ENCODE results near the gene SLC23A3.
A peak's percentile ranks its signal among the peaks of the same experiment; 100 is the strongest.

Gene SLC23A3

DNA sequence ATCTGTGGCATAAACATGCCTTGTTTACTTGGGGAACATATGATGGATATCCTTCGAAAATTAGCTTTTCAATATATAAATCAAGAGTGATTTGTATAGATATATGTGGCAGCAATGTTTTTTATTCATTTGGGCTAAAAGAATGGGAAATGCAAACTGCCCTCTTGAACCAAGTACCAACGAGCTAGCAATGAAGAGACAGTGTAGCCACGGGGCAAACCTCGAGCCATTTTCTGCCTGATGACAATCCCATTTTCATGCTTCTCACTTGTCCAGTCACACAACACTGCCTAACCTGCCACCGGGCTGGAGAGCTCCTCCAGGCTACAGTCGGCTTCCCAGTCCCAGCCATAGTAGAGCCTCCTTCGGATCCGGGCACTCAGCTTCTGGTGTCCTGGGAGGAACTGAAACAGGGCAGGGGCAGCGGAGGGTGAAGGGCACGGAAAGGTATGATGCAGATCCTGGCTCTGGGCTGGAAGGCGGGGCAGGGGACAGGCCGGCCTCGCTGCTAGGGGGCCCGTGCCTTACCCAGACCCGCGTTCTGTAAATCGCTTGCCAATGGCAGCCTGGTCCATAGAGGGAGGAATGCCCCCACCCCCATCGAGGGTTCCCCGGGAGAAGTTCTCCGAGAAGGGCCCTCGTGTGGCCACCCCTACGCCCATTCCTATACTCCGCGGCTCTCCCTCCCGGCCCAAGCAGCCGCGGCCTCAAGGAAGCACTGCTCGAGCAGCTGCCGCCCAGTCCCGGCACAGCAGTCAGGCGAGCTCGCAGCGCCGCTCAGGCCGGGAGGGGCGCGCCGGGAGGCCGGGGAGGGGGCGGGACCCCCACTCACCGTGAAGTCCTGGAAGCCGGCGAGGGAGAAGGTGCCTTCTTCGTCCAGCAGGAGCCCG is 6.3 kb upstream of the SLC23A3 start:
- DNase-seq: peak; percentile 60

DNA sequence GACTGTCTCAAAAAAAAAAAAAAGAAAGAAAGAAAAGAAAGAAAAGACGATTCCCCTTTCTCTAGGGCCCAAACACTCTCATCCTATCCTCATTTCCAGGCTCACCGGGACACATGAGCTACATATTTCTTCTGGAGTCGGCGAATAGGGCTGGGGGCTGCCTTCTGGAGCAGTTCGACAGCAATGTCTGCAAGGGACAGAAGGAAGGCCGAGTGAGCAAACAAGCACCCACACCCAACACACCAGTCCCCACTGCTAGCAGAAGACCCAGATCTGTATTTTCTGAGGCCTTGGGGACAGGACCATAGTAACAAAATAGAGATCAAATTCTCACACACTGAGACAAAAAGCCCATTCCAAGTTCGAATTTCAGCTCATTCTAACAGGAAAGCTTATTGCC is 5.7 kb upstream of the SLC23A3 start:
- no peak for DNase-seq

DNA sequence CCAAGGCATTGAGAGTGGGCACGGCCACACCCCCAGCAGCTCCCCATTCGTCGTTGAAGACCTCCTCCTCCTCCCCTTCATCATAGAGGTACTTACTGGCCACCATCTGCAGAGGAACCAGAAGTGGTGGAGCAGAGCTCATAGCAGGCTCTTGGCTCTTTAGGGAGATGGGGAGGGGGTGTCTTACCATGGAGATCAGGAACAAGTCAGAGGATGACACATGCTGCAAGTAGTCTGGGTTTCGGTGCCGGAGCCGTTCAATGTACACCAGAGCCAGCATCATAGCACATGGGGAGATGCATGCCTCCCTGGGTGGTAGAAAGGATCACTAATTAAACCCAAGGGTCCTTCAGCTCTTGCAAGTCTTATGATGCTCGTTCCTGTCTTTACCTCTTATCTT is 5.0 kb upstream of the SLC23A3 start:
- DNase-seq: no peak

DNA sequence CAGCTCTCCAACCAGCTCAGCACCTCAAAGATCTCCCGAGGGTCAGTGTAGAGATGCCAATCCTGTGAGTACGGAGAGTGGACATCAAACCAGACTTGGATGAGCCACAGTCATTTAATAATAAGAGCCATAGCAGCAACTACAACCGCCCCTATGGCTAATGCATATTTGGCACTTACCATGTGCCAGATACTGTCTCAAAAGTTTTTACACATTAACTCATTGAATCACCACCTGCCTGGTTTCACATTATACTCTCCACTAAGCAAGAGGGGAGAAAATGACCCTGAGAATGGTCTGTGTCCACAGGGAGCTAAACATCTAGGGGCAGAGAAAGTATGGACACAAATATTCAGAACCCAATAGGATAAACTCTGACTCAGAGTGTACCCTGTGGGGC is 4.3 kb upstream of the SLC23A3 start:
- no peak for DNase-seq

DNA sequence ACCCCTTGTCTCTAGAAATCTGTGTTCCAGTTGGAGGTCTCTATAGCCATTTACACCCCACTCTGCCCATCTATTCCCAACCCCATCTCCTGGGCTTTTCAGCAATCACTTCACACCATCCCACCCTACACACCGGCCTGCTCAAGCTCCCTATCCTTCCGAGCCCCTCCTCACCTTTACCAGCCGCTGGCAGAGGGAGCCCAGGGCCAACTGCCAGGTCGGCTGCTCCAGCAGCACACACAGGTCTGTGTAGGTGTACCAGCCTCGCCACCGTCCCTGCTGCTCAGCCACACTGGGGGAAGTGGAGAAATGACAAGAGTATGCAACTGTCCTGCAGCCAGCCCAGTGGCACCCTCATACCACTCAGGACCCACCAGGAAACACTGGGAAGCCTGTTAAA is 3.3 kb upstream of the SLC23A3 start:
- DNase-seq: no peak

DNA sequence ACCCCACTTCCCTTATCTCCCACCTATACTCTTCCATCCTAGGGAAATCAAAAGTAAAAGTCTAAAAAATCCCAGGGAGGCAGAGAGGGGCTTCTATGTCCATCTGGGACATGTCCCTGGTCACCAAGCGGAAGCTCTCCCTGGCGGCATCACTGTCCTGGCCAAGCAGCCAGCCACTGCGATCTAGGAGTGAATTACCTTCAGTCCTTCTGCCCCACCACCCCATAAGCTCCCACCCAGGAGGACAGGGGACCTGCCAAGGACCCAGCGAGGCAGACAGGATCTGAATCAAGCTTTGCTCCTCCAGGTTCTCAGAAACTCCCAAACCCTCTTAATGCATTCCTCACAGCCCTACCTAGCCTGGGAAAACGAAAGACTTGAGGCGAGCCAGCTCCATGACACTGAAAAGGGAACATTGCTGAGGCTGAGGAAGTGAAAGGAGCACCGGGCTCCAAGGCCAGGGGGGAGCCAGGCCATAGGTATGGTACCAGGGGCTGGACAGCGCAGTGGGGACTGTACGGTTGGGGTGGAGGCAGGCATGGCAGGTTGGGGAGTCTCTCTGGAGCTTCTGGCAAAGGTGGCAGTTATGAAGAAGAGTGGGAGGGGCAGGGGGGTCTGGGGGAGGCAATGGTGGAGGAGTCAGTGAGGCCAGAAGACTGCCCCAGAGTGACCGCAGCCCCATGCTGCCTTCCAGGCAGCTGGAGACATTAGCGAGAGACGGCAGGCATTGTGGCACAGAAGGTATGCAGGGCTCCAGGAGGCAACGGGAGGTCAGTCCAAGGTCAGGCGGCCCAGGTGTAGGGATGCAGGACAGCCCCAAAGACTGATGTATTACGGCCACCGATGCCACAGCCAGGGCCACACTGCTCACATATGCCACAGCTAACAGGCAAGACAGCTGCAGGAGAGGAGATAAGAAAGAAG is 2.7 kb upstream of the SLC23A3 start:
- no peak for DNase-seq

DNA sequence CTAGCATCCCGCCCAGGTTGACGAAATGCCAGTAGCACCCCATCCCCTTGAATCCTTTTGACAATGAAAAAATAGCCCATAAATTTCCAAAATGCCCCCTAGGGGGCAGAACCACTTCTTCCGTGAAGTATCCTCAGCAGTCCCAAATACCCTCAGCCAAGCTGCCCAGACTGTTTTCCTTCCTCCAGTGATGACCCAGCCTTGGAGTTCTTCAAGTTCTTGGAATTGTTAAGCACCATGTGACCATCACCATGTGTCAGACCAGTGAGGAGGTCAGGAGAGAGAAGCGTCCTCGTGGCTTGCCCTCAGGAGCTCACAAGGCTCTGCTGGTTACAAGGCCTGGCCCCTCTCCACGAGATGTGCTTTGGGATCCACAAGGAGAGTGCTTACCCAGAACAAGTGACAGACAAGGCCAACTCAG is 1.4 kb upstream of the SLC23A3 start:
- DNase-seq: peak; percentile 52

DNA sequence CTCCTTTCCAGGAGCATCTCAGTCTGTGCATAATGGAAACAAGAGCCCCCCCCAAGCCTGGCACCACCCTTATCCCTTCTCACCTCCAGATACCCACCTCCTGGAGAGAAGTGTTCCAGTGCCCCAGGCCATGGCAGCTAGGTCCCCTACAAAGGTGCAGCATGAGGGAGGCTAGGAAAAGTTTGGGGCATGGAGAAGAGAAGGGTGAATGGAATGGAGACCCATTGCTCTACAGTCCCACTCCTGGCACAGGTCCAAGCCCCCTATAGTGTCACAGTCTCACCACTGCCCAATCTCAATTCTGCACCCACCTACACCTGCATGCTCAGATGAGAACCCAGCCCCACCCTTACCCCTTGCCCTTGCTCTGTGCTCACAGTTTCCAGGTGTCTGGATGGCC is 897 bp downstream of the SLC23A3 start:
- DNase-seq: no peak

DNA sequence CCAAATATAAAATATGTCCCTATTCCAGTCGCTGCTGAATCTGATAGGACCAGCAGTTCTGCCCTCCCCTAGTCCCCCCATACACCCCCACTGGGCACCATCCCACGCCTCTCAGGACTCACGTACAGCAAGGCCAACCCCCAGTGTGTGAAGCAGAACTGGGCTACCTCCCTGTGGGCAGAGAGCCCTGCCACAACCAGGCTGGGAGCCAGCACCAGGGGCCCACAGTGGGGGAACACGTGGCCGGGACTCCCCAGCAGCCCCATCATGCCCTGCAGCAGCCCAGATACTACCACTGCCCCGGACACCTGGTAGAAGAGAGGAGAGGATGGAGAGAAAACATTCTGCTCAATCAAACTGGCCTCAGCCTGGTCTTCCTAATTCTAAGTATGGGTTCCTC is 1.3 kb downstream of the SLC23A3 start:
- no peak for DNase-seq

DNA sequence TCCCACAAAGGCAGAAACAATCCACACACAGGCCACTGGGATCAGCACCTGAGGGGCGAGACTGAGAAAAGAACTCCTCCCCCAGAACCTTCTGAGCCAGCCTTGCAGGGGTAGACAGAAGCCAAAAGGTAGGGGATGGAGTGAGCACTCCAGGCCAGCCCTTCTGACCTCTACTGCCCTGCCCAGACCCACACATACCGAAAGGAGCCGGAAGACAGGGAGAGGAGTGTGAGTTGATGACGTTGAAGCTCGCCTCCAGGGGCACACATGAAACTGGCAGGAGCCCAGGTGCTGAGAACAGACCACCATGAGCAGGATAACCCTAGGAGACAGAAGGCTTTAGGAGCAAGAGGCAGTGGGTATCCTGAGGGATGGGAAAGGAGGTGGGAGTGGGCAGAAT is 1.8 kb downstream of the SLC23A3 start:
- DNase-seq: no peak

DNA sequence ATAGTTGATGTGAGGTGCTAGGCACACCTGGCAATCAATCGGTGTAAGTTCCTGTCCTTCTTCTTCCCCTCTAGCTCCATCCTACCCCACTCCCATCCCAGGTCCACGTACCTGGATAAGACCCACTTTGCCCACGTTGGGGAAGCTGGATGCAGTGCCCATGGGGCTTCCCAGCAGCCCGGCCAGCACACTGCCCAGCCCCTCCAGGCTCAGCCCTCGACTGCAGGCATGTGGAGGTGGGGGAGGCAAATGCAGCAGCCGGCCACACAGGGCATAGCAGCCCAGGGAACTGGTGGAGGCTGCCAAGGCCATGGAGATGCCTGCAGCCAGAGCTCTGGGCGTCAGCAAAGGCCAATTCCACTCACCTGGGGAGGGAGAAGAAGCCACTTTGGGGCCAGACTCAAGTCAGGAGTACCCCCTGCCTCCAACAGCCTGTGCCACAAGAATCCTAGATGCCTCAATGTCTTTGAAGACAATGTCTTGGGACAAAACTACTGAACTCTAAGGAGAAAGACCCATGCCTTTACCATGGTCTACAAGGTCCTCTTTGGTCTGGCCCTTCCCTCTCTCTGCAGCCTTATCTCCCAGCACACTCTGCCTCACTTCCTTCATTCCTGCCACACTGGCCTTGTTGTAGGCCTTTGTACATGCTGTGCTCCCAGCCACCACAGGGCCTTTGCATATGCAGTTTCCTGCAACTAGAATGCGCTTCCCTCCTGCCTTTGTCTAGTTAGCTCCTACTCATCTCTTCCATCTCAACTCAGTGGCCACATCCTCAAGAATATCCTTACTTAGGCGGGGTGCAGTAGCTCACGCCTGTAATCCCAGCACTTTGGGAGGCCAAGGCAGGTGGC is 4.5 kb downstream of the SLC23A3 start:
- no peak for DNase-seq

DNA sequence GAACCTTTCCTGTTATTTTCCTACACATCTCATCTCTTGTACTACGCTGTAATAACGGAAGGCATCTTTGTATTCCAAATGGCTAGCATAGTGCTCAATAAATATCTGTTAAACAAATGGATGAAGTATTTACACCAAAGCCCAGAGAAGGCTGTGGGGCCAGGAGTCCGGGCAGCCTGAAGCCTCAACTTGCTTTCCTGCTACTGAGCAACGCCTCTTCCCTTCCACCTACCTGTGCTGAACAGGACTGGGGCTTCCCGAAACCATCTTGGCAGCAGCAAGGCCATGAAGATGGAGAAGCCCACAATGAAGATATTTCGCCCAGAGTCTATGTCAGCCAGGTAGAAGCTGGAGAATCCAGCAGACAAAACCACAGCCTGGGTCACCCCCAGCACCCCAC is 6.7 kb downstream of the SLC23A3 start:
- no peak for DNase-seq

DNA sequence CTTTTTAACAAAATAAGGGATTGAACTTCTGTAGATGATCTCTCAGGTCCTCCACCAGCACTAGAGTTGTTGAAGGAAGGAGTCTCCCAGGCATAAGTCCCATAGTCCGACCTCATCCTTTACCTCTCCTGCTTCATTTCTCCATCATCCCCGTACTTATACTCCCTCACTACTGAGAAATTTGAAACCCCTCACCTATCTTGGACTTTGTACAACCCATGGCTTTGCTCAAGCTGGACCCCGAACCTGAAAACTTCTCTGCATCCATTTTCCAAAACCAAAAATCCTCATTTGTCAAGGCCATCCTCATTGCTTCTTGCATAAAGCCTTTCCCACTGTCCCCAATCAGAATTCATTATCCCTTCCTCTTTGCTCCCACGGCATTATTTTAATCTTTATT is 8.7 kb downstream of the SLC23A3 start:
- no peak for DNase-seq

DNA sequence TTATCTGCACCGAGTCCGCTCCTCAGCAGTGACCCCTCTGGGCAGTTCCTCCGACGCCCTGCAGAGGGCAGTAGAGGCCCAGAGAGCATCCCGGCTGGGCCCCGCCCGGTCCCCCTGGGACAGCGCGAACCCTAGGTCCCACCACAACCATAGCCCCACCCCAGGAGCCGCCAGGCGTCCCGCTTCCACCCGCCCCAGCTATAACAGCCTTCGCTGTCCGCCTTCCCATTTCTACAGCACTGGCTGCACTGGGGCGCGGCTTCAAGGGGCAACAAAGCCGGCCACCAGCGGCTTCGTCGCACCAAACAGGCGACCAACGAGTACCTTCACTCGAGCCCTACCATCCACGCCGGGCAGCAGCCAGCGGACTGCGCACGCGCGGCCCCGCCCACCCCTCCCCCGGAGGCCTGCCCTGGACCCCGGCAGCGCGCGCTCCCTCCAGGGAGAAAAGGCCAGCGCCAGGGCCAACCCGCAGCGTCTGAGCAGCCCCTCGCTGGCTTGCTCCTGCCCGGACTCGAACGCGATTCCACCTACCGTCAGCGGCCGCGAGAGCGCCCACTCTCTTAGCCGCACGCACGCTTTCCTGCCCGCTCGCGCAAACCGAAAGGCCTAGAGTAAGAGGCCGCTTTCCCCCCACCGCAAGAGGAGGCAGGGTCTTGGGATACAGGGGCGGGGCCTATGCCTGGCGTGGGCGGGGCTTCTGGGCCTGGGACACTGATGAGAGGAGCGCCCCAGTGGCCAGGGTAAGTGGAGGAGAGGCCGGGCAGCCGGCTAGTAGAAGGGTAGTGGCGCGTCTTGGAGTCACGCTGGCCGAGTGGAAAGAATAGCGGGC is 9.4 kb downstream of the SLC23A3 start, which contains the start of gene NHEJ1:
Gene NHEJ1 (minus strand): TSS at position 630 of the 832 bp plus-strand sequence. CDS start 2,453 bp downstream, outside the sequence.
- peak; percentile 92 for DNase-seq

DNA sequence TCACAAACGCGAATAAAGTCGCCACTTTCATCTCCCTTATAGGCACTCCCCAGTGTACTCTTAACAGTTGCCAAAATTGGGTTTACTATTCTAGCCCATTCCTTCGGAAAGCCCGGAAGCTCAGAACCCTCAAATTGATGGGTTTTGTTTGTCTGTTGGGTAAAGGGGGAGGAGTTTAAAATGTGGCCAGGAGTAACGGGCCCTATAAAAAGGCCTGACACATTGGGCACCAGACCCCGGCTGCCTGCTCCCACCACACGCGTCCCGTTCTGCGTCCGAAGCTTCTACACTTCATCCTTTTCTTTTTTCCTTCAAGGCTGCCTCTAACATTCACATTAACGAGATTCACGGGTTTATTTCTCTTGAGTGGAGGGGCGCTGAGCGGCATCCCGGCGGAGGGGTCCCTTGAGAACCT is 10.1 kb downstream of the SLC23A3 start:
- DNase-seq: no peak

DNA sequence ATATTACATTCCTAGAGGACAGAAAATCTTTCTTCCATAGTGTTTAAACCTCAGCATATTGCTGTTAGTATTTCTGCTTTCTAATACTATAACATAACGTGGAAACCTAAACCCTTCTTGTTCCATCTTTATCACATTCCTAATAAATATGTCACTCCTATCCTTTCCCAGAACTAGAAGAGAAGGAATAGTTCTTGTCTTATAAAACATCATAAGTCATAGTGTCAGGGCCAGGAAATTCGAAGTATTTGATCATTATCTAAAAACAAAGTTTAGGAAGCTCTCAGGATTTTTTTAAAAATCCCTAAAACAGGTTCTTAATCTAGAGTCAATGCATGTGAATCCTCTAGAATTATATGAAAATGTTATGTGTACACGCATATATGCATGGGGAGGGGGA is 11.2 kb downstream of the SLC23A3 start:
- no peak for DNase-seq

DNA sequence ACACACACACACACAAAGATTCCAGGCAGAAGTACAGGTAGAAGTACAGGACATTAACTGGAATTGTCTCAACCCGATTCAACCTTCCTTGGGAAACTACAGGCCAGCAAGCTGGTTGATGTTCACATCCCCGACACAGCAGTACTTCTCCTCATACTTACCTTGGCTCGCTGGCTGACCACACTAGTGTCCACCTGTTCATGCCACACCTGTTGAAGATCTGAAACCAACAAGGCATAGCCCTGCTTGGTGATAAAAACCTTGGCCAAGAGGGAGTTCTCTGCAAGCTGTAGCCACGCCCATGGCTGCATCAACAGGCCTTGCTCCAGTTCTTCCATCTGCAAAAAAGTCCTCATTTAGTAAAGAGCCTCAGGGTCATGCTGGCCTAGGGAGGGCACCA is 11.8 kb downstream of the SLC23A3 start:
- no peak for DNase-seq

DNA sequence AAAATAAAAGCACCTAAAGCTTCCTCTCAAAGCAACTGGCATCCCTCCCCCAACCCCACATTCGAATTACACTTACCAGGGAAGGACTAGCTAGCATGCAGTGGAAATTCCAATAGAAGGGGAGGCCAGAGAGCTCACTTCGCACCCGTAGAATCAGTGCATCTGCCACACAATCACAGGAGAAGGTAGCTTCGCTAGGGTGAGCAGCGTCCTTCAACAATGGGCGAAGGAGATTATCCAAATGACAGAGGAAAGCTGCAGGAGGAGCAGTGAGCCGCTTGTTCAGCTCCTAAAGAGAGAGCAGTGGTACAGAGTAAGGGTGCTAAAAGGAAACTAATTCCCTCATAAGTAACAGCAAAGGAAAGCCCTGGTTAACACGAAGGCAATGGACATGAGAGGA is 12.4 kb downstream of the SLC23A3 start:
- DNase-seq: no peak

DNA sequence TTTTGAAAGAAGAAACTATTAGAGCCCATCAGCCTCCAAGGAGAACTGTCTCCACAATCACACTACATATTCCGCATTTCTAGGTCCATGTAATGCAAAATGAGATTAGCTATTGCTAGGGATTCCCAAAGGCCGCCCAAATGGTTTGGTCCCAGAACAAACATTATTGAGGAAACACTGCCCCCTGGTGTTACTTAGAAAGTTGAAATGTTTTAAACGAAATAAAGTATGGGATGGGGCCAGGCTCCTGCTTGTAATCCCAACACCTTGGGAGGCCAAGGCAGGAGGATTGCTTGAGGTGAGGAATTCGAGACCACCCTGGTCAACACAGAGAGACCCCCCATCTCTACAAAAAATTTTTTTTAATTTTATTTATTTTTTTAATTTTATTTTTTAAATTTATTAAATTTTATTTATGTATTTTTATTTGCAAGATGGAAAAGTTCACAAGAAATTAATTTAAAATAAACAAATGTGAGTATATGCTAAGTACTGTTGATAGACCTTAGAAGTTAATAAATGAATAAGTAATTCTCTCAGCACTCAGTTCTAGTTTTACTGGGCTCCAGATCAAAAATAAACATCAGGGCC is 14.7 kb downstream of the SLC23A3 start:
- DNase-seq: peak; percentile 87

DNA sequence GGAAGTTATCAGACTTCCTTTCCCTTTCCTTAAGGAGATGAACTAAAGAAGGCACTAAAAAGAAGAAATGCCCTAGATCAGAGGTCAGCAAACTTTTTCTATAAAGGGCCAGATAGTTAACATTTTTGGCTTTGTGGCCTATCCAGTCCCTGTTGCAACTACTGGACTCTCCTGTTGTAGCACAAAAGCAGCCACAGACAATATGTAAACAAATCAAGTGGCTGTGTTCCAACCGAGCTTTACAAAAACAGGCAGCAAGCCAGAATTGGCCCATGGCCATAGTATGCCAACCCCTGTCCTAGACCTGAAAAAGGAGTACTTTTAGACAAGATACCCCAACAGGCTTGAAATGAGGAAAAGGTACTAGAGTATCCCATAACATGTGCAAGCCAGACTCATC is 20.2 kb downstream of the SLC23A3 start:
- no peak for DNase-seq

DNA sequence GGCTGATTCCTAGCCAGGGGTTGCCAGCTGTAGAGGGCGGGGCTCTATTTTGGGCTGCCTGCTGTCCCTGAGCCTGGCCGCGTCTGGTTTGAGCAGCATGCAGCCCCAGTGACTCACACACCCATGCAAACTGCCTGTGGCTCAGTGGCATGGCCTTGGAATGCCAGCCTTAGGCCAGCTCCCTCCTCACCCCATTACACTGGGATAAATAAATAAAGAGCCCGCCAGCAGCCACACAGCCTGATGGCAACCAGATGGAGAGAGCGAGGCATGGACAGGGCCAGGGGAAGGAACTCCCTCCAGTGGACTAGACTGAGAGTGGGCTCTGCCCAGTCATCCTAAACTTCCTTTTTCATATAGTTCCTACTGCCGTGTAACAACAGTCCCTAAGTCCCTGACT is 27.5 kb downstream of the SLC23A3 start:
- no peak for DNase-seq

Data from midbrain (tissue), 1 donor.